Measurements from ENCODE around the gene ZCCHC7.
"Not testable (repeated sequence)": the region's sequence is repeated elsewhere in the genome, so short reads cannot be mapped to it uniquely, and the experiment has no call there.

The ZCCHC7 gene

DNA sequence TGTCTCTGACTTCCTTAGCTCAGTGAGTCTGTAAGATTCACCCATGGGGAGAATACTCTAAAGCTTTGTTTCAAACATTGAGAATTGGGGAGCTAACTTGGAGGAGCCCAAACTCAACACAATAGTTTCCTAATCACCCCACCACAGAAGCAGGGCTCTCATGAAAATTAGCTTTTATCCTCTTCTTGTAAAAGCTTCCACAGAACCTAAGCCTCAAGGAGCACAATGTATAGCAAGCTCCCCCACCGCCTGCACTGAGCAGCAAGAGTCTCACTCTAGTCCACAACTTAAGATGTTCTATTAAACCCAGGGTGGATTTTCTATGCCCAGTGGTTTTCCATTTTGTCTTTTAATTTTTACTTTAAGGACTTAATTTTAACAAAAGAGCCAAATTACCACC lies 253.2 kb downstream of the ZCCHC7 start:
- no peak for DNase-seq (ENCODE audit: low spot score)

- DNase-seq (ENCODE audit: low spot score) = no peak
Measured at GRCh38 chr9:37374892-37375291, 254.5 kb downstream of the ZCCHC7 start.

DNA sequence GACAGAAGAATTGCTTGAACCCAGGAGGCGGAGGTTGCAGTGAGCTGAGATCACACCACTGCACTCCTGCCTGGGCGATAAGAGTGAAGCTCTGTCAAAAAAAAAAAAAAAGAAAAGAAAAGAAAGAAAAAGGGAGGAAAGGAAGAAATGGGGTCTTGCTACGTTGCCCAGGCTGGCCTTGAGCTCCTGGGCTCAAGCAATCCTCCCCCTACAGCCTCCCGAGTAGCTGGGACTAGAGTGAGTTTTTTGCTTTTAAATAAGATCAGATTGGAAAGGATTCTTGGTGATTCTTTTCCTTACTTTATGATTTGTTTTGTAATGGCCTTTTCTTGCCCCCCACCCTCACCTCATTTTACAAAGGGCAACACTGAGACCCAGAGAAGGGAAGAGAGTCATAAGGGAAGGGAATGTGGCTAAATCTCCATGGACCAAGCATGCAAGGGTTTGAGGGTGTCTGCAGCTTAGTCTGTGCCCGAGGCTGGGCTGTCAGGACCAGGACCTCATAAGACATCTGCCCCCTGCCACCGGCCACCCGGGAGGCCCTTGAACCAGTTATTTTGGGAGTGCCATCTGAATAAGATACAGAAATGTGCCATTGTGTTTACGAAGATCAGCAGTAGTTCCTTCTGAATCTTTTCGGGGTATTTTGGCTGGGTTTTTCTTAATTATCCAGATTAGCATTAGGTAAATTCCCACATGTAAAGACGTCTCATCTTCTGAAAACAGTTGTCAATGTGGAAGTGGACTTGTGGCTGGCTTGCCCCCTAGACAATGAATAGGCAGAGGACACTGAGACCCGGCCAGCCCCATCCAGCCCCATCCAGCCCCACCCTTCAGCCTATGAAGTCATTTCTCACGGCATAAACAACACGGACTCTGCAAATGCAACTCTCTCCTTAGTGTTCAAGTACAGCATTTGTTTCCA lies 257.6 kb downstream of the ZCCHC7 start:
- DNase-seq (ENCODE audit: low spot score) = no peak

DNA sequence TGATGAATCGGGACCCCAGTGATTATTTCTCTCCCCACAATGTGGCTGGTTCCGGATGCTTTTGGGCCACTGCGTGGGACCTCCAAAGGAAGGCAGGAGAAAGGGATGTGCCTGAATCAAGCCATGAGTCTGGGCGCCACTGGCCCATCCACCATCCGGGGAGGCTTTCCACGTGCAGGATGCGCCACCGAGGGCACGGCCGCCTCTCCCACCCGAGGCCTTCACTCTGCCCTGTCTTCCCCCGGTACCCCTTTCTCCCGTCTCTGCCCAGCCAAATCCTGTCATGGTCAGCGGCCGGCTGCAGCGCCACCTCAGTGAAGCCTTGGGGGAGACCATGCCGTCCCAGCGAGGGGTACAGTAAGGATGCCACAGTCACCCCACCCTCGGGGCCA lies 258.2 kb downstream of the ZCCHC7 start:
- no peak for DNase-seq (ENCODE audit: low spot score)

- no peak for DNase-seq (ENCODE audit: low spot score)
Measured at GRCh38 chr9:37379835-37380234, 259.5 kb downstream of the ZCCHC7 start.

DNA sequence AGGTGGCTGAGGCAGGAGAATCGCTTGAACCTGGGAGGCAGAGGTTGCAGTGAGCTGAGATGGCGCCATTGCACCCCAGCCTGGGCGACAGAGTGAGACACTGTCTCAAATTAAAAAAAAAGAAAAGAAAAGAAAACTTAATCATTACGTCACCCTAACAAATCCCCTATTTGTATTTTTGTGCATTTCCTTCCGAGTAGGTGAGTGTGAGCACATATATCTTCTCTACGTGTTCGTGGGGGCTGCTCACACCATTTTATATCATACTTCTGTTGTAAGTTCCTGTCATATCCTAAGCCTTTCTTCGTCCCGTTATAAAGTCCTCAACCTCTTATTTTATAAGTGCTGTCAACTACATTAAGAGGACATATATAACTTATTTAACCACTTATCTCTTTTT lies 260.2 kb downstream of the ZCCHC7 start:
- DNase-seq (ENCODE audit: low spot score) = no peak

DNA sequence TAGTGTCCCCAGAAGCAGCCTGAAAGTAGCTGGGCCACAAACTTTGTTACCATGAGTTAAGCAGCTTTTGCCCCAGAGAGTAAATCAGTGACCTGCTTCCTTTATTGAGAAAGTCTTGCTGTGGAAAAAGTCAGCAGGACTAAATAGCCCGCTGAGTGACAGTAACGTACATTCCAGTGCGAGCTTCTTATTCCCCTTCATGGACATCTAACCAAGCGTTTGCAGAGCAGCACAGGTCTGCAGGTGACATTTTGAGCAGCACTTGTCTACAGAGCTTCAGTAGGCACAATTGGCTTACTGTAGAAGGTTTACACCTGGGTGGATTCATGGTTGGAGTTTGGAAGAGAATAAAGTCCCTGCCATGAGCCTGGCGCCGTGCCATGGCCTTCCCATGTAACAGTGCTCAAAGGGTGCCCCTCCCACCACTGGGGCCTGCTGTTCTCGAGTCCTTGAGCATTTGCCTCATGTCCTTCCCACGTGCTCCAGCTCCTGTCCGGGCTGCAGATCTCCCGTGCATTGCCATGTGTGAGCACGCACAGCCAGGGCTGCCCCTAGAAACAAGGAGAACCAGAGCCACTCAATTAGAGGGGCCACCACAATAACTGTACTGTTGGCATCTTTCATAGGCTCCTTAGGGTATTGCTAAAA lies 260.8 kb downstream of the ZCCHC7 start:
- DNase-seq (ENCODE audit: low spot score) = no peak

DNA sequence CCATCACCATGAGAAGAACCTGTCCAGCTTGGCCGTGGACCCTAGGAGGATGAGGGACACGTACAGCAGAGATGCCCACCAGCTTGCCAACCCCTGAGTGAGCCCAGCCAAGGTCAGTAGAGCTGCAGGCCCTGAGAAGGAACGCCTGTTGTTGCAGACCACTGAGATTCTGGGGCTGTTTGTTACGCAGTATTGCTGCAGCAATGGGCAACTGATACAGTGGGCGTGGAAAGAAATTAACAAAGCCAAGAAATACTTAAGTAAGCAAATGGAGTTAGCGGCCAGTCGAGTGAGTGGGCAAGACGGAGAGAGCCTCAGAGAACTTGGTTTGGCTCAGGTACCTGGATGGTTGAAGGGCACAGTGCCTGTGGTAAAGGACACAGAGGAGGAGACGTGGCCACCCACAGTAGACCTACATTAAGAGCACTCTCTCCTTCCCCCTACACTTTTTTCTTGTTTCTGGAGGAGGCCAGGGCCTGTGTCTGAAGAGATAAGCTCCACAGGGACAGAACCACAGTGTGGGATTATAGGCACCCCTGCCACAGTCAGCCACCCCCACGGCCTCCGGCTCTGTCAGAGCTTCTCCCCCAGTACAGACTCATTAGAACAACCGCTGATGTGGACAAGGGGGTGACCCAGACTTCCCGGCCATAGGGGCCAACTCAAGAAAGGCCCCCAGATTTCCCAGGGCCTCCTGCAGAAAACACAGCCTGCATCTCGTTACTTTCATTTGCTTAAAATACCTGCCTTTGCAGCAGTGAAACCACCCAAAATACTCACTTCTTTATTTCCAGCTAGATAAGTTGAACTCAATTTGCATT lies 262.0 kb downstream of the ZCCHC7 start:
- DNase-seq (ENCODE audit: low spot score) = no peak

GRCh38 chr9:37382982-37383357 lies 262.6 kb downstream of the ZCCHC7 start:
- no peak for DNase-seq (ENCODE audit: low spot score)

- DNase-seq (ENCODE audit: low spot score) = no peak
Measured at GRCh38 chr9:37383393-37383792, 263.0 kb downstream of the ZCCHC7 start.

GRCh38 chr9:37383876-37384746 lies 263.7 kb downstream of the ZCCHC7 start:
- no peak for DNase-seq (ENCODE audit: low spot score)

- DNase-seq (ENCODE audit: low spot score) = no peak
Measured at GRCh38 chr9:37385286-37385685, 264.9 kb downstream of the ZCCHC7 start.

DNA sequence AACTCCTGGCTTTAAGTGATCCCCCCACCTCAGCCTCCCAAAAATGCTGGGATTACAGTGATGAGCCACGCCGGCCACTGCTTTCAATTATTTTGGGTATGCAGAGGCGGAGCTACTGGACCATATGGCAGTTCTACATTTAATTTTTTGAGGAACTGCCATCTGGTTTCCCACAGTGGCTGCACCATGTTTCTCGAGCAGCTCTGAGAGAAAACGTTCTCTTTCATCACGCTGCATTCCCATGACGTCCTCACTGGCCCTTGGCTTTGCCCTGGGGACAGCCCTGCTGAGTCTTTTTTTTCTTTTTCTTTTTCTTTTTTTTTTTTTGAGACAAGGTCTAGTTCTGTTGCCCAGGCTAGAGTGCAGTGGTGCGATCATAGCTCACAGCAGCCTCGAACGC lies 266.6 kb downstream of the ZCCHC7 start:
- DNase-seq (ENCODE audit: low spot score) = no peak

- DNase-seq (ENCODE audit: low spot score) = peak; percentile 20
Measured at GRCh38 chr9:37390759-37391158, 270.4 kb downstream of the ZCCHC7 start.

DNA sequence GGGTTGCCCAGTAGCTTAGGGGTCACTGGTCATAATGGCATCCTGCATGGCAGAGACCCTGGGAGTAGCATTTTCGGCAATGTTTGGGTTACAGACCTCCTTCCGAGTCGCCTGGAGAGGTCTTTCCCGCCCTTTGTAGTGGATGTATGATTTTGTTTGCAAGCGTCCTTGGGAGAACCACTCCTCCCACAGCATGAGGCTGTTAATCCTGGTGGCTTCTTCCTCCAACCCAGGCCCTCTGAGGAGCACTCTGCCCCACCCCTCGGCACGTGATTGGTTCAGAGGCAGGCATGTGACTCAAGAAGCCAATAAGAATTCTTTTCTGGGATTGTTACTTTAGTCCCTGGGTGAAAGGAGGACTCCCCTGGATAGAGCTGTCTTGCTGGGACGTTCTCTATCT lies 271.9 kb downstream of the ZCCHC7 start:
- DNase-seq (ENCODE audit: low spot score) = no peak

GRCh38 chr9:37395229-37395628 lies 274.9 kb downstream of the ZCCHC7 start:
- no peak for DNase-seq (ENCODE audit: low spot score)

- no peak for DNase-seq (ENCODE audit: low spot score)
Measured at GRCh38 chr9:37395663-37396062, 275.3 kb downstream of the ZCCHC7 start.

GRCh38 chr9:37397948-37398347 lies 277.6 kb downstream of the ZCCHC7 start:
- DNase-seq (ENCODE audit: low spot score) = not testable (repeated sequence)

- DNase-seq (ENCODE audit: low spot score) = no peak
Measured at GRCh38 chr9:37398464-37399025, 278.2 kb downstream of the ZCCHC7 start.

DNA sequence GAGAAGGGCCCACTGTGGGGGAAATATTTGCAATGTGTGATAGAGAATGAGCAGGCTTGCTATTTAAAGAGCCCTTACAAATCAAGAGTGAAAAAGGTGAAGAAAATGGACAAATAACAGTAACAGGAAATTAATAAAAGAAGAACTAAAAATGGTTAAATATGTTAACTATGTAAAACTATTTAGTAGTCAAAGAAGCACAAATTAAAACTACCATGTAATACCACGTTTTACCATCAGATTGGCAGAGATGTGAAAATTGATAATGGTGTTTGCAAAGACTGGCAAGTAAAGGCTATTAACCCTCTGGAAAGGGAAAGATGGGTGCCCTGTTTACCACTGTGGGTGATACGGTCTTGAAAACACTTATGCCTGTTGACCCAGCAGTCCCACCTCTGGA lies 279.0 kb downstream of the ZCCHC7 start:
- no peak for DNase-seq (ENCODE audit: low spot score)

- no peak for DNase-seq (ENCODE audit: low spot score)
Measured at GRCh38 chr9:37404590-37404989, 284.2 kb downstream of the ZCCHC7 start.

All from CD4-positive, alpha-beta T cell treated with Interleukin-15 for 4 hours (primary cell).